Liver (tissue), 9 donors: ENCODE data around the gene VRK2. TPM values are rescaled to one million over a fixed set of nuclear protein-coding genes. Genes with fewer than 3 reads are reported as not detected.

ENCODE experiments used
- DNase-seq: peaks from one replicate; pipeline ENCODE4 v3.0.0-alpha.2; 2017; ENCODE audit warnings: low spot score
- H3K27ac ChIP-seq, 2 donors: one replicate each; pipeline ENCODE4 v1.7.0; 2013; ENCODE audit warnings: inconsistent platforms in 2 of 2, low read length in 2 of 2, control low read depth in 1 of 2, low read depth in 1 of 2, mild to moderate bottlenecking in 1 of 2
- H3K27me3 ChIP-seq, 4 donors: one replicate each; pipeline versions ENCODE4 v1.6.1 to v1.7.0; 2013; ENCODE audit warnings: low read length in 3 of 4, inconsistent platforms in 1 of 4, mild to moderate bottlenecking in 1 of 4, moderate library complexity in 1 of 4; ENCODE audit not compliant: control insufficient read depth in 4 of 4, insufficient read depth in 4 of 4
- H3K36me3 ChIP-seq, 4 donors: one replicate each; pipeline versions ENCODE4 v1.6.1 to v1.7.0; 2013; ENCODE audit warnings: low read length in 3 of 4, mild to moderate bottlenecking in 3 of 4, low read depth in 1 of 4, moderate library complexity in 1 of 4; ENCODE audit not compliant: control insufficient read depth in 4 of 4, insufficient read depth in 3 of 4
- H3K4me1 ChIP-seq, 4 donors: one replicate each; pipeline versions ENCODE4 v1.6.1 to v1.7.0; 2013; ENCODE audit warnings: low read length in 3 of 4, mild to moderate bottlenecking in 3 of 4, moderate library complexity in 1 of 4; ENCODE audit not compliant: control insufficient read depth in 4 of 4, insufficient read depth in 4 of 4
- H3K4me3 ChIP-seq, 3 donors: one replicate each; pipeline versions ENCODE4 v1.6.1 to v1.7.0; 2013; ENCODE audit warnings: low read length in 3 of 3, control low read depth in 1 of 3, low read depth in 1 of 3, mild to moderate bottlenecking in 1 of 3
- H3K9ac ChIP-seq, 2 donors: one replicate each; pipeline ENCODE4 v1.7.0; 2013; ENCODE audit warnings: low read length in 2 of 2, mild to moderate bottlenecking in 2 of 2, moderate library complexity in 2 of 2, control low read depth in 1 of 2, low read depth in 1 of 2
- H3K9me3 ChIP-seq, 4 donors: one replicate each; pipeline versions ENCODE4 v1.6.1 to v1.7.0; 2013; ENCODE audit warnings: low read length in 3 of 4; ENCODE audit not compliant: control insufficient read depth in 4 of 4
- CTCF ChIP-seq: fragments of 150-350 bp; IDR thresholded peaks from 2 replicates; pipeline ENCODE4 v1.5.1; 2017; ENCODE audit warnings: improper control_type of control experiment, low read depth, low read length; ENCODE audit not compliant: missing input control
- EGR1 ChIP-seq, 2 donors: IDR thresholded peaks; 2 replicates each; pipeline ENCODE4 v1.6.1; 2016 to 2018; ENCODE audit warnings: antibody characterized with exemption in 2 of 2, low read depth in 2 of 2
- FOXA1 ChIP-seq: IDR thresholded peaks from 2 replicates; pipeline ENCODE4 v1.6.1; 2016; ENCODE audit warnings: antibody characterized with exemption
- FOXA2 ChIP-seq: IDR thresholded peaks from 2 replicates; pipeline ENCODE4 v1.6.1; 2016; ENCODE audit warnings: antibody characterized with exemption
- GABPA ChIP-seq, 2 donors: IDR thresholded peaks in 1 of 2; conservative IDR thresholded peaks in 1 of 2; 2 replicates each; pipeline ENCODE4 v1.6.1; 2016; ENCODE audit warnings: antibody characterized with exemption in 2 of 2, mild to moderate bottlenecking in 1 of 2, moderate library complexity in 1 of 2
- HNF4A ChIP-seq, 2 donors: conservative IDR thresholded peaks; 2 replicates each; pipeline ENCODE4 v1.6.1; 2016; ENCODE audit warnings: antibody characterized with exemption in 2 of 2, mild to moderate bottlenecking in 2 of 2
- HNF4G ChIP-seq: IDR thresholded peaks from 2 replicates; pipeline ENCODE4 v1.6.1; 2016; ENCODE audit warnings: antibody characterized with exemption
- JUND ChIP-seq, 2 donors: IDR thresholded peaks; 2 replicates each; pipeline ENCODE4 v1.6.1; 2016; ENCODE audit warnings: antibody characterized with exemption in 2 of 2
- MAX ChIP-seq: IDR thresholded peaks from 2 replicates; pipeline ENCODE4 v1.6.1; 2016; ENCODE audit warnings: antibody characterized with exemption
- REST ChIP-seq: IDR thresholded peaks from 2 replicates; pipeline ENCODE4 v1.6.1; 2016; ENCODE audit warnings: antibody characterized with exemption, mild to moderate bottlenecking
- RXRA ChIP-seq, 2 donors: IDR thresholded peaks; 2 replicates each; pipeline ENCODE4 v1.6.1; 2017 to 2018; ENCODE audit warnings: antibody characterized with exemption in 2 of 2, mild to moderate bottlenecking in 1 of 2
- TAF1 ChIP-seq: conservative IDR thresholded peaks from 2 replicates; pipeline ENCODE4 v1.6.1; 2016; ENCODE audit warnings: antibody characterized with exemption, mild to moderate bottlenecking
- YY1 ChIP-seq: IDR thresholded peaks from 2 replicates; pipeline ENCODE4 v1.6.1; 2016; ENCODE audit warnings: antibody characterized with exemption, mild to moderate bottlenecking
- ZBTB33 ChIP-seq: IDR thresholded peaks from 2 replicates; pipeline ENCODE4 v1.6.1; 2016; ENCODE audit warnings: antibody characterized with exemption
- WGBS: extraction: QIAGEN DNeasy Blood & Tissue Kit; methylation state at CpG from one replicate; pipeline ENCODE4 v1.1.7; 2013; 5-methylcytosine and 5-hydroxymethylcytosine counted together
- polyA plus RNA-seq, 2 donors: library from polyadenylated mRNA; stranded (reverse) in 1 of 2; unstranded in 1 of 2; fragments of 200-250 nt in 1 of 2; fragments of >200 nt in 1 of 2; fragmentation: Nextera tagmentation in 1 of 2; extraction: Ambion mirVana in 1 of 2; gene quantifications; one replicate each; pipeline versions ENCODE4 v1.2.1 to v1.2.3, GENCODE V29; 2013 to 2015
- total RNA-seq, 2 donors: library from RNA; depleted of rRNA; stranded (reverse); fragments of >200 nt; gene quantifications; one replicate each; pipeline ENCODE4 v1.2.3, GENCODE V29; 2014
- donor health status: healthy.
- donor health status: healthy.
- donor health status: healthy.
- donor health status: healthy.
- donor health status: healthy.

VRK2 gene
- total and polyA plus RNA-seq, 4 donors: 5.4 to 17.3 (median 8.5) TPM

- TF ChIP-seq TAF1 (no peak), CTCF (no peak), MAX (no peak), YY1 (no peak), RXRA (IDR thresholded peaks at IDR 0.05) (no peak), FOXA2 (no peak), JUND (IDR thresholded peaks at IDR 0.05) (no peak), HNF4A (conservative IDR thresholded peaks at IDR 0.05) (no peak), FOXA1 (no peak), HNF4G (no peak), ZBTB33 (no peak), GABPA (IDR thresholded peaks at IDR 0.05 in 1 of 2, conservative IDR thresholded peaks at IDR 0.05 in 1 of 2) (no peak)
- Histone ChIP-seq H3K9me3 (no peaks in the 10 kb centered on the region), H3K27ac (no peak overlapping the region), H3K4me3 (no peak overlapping the region), H3K9ac (no peak overlapping the region), H3K4me1 (no peaks in the 10 kb centered on the region), H3K27me3 (no peaks in the 10 kb centered on the region), H3K36me3 (no peaks in the 10 kb centered on the region)
- 90% methylated on average over 2 of the region's 2 CpGs for WGBS
- DNase-seq: no peak
Measured at GRCh38 chr2:58025150-58025933, 21.3 kb upstream of the VRK2 start.

- Histone ChIP-seq H3K27ac (no peak overlapping the region), H3K9ac (no peak overlapping the region), H3K4me3 (no peak overlapping the region), H3K36me3 (no peaks in the 10 kb centered on the region), H3K9me3 (no peaks in the 10 kb centered on the region), H3K4me1 (no peaks in the 10 kb centered on the region), H3K27me3 (no peaks in the 10 kb centered on the region)
- TF ChIP-seq EGR1 (IDR thresholded peaks at IDR 0.05; ENCODE audit: low read depth in 2 of 2): no peak
- TF ChIP-seq HNF4G: no peak
- TF ChIP-seq GABPA (IDR thresholded peaks at IDR 0.05 in 1 of 2, conservative IDR thresholded peaks at IDR 0.05 in 1 of 2): no peak
- DNase-seq: no peak
Measured at GRCh38 chr2:58027029-58027428, 19.6 kb upstream of the VRK2 start.

- H3K4me1 ChIP-seq: no peaks in the 10 kb centered on the region
- H3K9me3 ChIP-seq: no peaks in the 10 kb centered on the region
- H3K4me3 ChIP-seq: no peak overlapping the region
- H3K9ac ChIP-seq: no peak overlapping the region
- H3K27ac ChIP-seq: no peak overlapping the region
- H3K36me3 ChIP-seq: no peaks in the 10 kb centered on the region
- WGBS: 90% methylated on average over 1 of the region's 1 CpG
- TF ChIP-seq REST (no peak), RXRA (IDR thresholded peaks at IDR 0.05) (no peak)
- no peaks in the 10 kb centered on the region for H3K27me3 ChIP-seq
- no peak for DNase-seq
Measured at GRCh38 chr2:58030771-58031170, 15.8 kb upstream of the VRK2 start.
